Activated T-helper 9 cell treated with anti-CD3 and anti-CD28 coated beads, Interleukin-2, amount 50 U/mL, for 16 hours (primary cell): ENCODE measurements around the gene ZNF442.
A peak's percentile ranks its signal among the peaks of the same experiment; 100 is the strongest.
"Not testable (repeated sequence)": the region's sequence is repeated elsewhere in the genome, so short reads cannot be mapped to it uniquely, and the experiment has no call there.

ENCODE experiments used
- DNase-seq: peaks from one replicate; pipeline ENCODE4 v3.0.0-alpha.2; 2020; ENCODE audit warnings: low read depth

ZNF442 gene

DNA sequence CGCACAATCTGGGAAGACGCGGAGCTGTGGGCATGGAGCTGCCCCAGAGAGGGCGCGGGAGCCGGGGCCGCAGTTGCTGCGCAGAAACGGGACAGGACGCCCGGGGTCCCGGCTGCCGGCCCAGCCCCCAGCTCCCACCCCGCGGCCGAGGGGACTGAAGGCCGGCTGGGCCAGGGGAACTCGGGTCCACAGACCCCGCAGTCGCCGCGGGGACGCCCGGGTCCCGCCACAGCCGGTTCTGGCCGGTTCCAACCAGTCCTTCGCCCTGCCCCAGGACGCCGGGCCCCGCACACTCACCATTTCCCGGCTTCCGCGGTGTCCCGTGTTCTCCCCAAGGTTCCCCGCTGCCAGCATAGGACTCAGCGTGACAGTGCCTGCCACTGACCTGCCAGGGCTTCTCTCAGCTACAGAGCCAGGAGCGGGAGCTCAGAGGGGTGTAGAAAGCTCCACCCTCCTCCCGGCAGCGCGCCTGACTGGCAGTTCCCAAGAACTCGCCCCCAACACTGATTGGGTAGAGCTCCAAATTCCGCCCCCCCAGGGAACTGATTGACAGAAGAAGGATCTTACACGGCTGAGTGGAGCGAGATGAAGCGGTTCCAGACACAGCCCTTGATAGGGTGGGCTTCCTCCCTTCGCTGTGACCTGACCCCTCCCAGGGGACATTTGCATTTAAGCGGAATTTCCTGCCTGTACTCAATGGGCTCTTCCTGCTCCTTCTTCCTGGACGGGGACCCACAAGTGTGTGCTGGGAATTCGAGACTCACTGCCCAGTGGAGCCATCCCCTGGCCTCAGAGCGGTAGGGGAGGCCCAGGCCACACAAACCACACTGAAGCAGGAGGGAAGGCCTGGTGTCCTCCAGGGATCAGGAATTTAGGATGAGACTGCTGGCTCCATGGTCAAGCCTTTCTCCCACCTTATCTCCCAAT, at the start of gene ZNF442:
TSS of gene ZNF442 (minus strand) at position 448 of the 927 bp plus-strand sequence. CDS start 2,052 bp downstream, outside the sequence.
- peak; percentile 67 for DNase-seq

DNA sequence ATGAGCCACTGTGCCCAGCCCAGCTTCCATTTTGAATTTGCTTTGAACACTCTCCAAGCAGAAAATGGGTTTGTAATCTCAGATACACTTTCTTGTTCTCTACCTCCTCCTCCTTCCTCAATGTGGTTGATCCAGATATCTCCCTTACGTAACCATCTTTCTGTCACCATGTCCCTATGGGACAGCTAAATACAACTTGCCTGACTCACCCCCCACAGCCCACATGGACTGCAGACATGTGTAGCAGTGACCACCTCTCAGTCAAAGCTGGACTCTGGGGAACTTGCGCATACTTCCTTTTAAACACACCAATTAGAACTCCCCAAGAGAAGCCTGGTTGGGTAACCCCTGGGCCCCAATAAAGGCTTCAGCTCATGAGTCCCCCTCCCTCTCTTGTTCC, 46.4 kb upstream of the ZNF442 start:
- DNase-seq = no peak

DNA sequence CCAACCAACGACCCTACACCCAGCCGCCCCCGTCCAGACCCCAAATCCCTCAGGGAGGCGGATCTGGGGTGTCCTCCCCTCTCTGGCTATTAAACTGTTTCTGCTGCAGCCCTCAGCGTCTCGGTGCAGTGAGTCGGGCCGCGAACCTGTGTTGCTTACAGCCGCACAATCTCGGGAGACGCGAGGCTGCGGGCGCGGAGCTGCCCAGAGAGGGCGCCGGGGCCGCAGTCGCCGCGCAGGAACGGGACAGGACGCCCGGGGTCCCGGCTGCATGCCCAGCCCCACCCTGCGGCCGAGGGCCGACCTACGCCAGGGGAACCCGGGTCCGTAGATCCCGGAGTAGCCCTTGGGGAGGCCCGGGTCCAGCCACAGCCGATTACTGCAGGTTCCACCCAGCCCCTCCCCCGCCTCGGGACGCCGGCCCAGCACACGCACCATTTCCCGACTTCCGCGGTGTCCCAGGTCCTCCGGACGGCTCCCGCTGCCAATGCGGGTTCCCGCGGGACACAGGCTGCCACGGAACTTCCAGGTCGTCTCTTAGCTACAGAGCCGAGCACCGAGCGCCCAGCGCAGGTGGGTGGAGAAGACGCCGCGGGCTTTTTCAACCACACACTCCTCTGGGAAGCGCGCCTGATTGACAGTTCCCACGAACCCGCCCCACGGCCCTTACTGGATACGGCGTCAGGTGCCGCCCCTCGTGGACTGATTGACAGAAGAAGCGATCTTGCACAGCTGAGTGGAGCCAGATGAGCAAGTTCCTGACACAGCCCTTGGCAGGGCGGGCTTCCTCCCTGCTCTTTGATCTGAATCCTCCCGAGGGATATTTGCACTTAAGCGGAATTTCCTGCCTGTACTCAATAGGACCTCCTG, 35.4 kb upstream of the ZNF442 start, which contains the start of gene ZNF799:
TSS of gene ZNF799 (minus strand) at position 639 of the 870 bp plus-strand sequence. CDS start at position 438, 201 bp downstream.
- peak; percentile 71 for DNase-seq

DNA sequence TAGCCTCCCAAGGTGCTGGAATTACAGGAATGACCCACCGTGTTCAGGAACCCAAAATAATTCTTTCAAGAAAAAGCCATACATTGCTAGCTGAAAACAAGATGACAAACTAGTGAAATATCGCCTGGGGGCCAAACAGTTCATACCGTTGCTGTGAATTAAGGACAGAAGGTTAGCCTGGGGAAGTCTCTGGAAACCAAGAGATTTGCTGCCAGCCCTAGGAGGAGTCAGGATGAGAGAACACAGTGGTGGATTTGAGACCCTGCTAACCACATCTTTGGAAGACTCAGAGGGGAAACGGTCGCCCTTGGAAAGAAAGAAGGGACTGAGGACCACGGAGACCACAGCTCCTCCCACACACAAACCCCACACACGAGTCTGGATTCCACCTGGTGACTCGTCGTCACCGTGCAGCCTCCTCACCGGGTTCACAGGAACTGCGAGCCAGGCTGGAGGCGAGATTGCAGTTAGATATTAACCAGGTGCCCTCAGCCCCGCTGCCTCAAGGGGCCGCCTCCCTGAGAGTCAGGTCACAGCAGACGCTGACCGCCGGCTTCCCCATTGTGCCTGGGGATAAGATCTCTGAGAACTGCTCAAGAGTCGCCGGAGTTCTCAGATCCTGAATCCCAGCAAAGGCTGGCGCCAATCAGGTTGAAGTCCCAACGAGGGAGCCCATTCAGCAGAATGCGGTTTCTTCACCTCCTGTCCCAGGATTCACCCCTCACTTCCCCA, 34.6 kb upstream of the ZNF442 start:
- DNase-seq = peak; percentile 17

DNA sequence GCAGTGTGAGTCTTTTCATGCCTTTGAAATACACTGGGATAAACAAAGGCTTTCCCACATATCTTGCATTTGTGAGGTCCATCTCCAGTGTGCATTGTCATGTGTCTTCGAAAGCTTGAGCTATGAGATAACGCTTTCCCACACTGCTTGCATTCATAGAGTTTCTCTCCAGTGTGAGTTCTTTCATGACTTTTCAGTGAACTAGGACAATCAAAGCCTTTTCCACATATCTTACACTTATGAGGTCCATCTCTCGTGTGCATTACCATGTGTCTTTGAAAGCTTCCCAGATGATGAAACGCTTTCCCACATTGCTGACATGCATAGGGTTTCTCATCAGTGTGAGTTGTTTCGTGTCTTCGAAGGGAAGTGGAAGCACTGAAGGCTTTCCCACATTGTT, 25.7 kb upstream of the ZNF442 start:
- DNase-seq = not testable (repeated sequence)

DNA sequence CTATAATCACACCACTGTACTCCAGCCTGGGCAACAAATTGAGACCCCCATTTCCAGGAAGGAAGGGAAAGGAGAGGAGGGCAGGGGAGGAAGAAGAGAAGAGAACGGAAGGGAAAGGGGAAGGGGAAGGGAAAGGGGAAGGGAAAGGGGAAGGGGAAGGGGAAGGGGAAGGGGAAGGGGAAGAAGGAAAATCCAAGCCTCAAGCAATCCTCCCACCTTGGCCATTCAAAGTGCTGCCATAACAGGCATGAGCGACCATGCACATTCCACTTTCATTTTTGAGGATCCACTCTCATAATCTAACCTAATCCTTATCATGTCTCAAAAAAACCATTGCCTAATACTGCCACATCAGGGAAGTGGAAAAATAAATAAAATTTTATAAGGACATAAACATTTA, 20.9 kb upstream of the ZNF442 start:
- not testable (repeated sequence) for DNase-seq

DNA sequence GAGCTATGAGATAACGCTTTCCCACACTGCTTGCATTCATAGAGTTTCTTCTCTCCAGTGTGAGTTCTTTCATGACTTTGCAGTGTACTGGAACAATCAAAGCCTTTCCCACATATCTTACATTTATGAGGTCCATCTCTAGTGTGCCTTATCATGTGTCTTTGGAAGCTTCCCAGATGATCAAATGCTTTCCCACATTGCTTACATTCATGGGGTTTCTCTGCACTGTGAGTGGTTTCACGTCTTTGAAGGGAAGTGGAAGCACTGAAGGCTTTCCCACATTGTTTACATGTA, 14.9 kb upstream of the ZNF442 start:
- DNase-seq = no peak

DNA sequence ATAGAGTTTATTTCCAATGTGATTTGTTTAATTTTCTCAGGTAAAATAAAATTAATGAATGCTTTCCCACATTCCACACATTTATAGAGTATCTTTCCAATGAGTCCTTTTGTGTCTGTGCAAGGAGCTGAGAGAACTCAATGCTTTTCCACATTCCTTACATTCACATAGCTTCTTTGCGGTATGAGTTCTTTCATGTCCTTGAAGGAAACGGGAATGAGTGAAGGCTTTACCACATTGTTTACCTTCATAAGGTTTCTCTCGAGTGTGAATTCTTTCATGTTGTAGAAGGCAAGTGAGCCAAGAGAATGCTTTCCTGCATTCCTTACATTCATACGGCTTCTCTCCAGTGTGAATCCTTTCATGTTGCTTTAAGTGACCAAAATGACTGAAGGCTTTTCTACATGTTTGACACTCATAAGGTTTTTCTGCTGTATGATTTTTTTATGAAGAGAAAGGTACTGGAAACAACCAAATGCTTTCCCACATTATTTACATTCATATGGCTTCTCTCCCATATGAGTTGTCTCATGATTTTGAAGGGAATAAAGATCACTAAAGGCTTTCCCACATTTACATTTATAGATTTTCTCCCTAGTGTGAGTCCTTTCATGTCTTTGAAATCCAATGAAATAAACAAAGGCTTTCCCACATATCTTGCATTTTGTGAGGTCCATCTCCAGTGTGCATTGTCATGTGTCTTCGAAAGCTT, 14.4 kb upstream of the ZNF442 start:
- no peak for DNase-seq

DNA sequence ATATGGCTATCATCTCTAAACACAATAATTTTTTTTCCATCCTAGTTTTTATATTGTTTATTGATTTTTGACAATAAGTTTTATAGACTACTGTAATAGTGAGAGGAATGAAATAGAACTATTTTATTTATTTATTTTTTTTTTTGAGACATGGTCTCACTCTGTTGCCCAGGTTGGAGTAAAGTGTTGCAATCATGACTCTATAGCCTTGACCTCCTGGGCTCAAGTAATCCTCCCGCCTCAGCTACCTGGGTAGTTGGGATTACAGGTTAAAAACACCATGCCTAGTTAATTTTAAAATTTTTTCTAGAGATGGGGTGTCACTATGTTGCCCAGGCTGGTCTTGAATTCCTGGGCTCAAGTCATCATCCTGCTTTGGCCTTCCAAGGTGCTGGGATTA, 8.5 kb upstream of the ZNF442 start:
- DNase-seq = no peak

DNA sequence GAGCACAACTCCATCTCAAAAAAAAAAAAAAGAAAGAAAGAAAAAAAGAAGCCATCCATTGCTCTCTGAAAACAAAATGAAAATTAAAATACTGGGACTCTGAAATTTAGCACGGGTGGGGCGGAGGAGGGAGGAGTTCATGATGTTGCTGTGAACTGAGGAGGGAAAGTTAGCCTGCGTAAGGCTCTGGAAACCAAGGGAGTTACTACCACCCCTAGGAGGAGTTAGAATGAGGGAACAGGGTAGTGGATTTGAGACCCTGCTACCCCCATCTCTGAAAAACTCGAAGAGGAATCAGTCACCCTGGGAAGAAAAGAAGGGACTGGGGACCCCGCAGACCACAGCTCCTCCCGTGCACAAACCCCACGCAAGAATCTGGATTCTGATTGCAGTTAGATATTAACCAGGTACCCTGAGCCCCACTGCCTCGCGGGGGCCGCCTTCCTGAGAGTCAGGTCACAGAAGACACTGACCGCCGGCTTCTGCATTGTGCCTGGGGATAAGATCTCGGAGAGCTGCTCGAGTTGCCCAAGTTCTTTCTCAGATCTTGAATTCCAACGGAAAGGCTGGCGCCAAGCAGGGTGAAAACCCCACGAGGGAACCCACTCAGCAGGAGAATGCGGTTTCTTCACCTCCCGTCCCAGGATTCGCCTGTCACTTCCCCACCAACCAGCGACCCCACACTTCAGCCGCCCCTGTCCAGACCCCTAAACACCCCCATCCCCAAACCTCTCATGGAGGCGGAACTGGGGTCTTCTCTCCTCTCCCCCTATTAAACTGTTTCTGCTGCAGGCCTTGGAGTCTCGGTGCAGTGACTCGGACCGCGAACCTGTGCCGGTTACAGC, 870 bp downstream of the ZNF442 start:
- no peak for DNase-seq

DNA sequence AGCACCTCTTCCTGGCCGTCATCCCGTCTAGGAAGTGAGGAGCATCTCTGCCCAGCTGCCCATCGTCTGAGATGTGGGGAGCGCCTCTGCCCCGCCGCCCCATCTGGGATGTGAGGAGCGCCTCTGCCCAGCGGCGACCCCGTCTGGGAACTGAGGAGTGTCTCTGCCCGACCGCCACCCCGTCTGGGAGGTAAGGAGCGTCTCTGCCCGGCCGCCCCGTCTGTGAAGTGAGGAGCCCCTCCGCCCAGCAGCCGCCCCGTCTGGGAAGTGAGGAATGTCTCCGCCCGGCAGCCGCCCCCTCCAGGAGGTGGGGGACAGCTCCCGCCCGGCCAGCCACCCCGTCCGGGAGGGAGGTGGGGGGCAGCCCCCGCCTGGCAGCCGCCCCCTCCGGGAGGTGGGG, 3.2 kb downstream of the ZNF442 start:
- DNase-seq = not testable (repeated sequence)

DNA sequence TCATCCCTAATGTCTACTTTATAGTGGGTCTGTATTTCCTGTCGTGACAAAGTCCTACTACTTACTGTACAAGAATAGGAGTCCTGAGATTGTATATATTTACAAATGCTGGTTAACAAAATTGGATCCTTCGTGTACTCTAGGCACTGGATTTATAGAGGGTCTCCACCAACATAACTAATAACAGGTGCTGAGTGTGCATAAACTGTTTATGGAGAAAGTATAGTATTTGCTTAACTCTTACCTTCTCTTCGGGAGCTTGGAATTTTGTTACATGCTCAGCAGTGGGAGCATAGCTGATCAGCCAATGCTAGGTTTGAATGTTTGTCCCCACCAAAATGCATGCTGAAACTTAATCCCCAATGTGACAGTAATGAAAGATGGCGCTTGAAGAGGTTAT, 12.1 kb downstream of the ZNF442 start:
- no peak for DNase-seq

DNA sequence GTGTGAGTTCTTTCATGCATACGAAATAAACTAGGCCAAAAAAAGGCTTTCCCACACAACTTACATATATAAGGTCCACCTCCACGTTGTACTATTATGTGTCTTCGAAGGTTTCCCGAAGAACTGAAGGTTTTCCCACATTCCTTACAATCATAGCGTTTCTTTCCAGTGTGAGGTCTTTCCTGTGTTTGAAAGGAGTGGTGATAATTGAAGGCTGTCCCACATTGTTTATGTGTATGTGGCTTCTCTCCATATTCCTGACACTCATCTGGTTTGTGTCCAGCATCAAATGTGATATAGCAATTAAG, 14.6 kb downstream of the ZNF442 start:
- no peak for DNase-seq

DNA sequence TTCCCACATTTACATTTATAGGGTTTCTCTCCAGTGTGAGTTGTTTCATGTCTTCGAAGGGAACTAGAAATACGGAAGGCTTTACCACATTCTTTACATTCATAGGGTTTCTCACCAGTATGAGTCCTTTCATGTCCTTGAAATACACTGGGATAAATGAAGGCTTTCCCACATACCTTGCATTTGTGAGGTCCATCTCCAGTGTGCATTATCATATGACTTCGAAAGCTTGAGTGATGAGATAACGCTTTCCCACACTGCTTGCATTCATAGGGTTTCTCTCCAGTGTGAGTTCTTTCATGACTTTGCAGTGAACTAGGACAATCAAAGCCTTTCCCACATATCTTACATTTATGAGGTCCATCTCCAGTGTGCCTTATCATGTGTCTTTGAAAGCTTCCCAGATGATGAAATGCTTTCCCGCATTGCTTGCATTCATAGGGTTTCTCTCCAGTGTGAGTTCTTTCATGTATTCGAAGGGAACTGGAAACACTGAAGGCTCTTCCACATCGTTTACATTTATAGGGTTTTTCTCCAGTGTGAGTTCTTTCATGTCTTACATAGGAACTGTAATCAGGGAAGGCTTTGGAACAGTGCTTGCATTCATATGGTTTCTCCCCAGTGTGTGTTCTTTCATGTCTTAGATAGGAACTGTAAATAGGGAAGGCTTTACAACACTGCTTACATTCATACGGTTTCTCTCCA, 15.1 kb downstream of the ZNF442 start:
- DNase-seq = no peak

DNA sequence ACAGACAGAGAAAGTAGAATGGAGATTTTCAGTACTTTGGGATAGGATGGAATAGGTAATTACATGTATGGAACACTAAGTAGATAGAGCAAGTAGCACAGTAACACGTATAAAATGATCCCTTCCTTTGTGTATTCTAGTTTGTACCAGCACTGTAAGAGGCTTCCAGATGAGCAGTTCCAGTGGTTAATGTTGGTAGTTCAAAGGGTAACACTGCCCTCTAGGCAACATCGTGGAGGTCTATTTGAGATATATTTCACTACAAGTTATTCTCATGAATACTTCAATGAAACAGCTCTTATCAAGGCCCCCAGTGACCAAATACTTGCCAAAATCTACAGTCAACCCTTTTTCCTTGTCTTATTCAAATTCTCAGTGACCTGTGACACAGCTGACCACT, 18.6 kb downstream of the ZNF442 start:
- no peak for DNase-seq

DNA sequence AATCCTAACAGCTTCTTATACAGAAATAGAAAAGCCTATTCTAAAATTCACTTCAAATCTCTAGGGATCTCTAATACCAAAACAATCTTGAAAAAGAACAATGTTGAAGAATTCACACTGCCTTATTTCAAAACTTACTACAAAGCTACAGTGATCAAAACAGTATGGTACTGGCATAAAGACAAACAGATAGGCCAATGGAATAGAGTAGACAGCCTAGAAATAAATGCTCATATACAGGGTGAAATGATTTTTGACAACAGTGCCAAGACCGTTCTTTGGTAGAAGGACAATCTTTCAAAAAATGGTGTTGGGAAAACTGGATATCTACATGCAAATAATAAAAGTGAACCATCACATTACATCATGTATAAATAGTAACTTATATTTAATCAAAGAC, 20.3 kb downstream of the ZNF442 start:
- DNase-seq = no peak

DNA sequence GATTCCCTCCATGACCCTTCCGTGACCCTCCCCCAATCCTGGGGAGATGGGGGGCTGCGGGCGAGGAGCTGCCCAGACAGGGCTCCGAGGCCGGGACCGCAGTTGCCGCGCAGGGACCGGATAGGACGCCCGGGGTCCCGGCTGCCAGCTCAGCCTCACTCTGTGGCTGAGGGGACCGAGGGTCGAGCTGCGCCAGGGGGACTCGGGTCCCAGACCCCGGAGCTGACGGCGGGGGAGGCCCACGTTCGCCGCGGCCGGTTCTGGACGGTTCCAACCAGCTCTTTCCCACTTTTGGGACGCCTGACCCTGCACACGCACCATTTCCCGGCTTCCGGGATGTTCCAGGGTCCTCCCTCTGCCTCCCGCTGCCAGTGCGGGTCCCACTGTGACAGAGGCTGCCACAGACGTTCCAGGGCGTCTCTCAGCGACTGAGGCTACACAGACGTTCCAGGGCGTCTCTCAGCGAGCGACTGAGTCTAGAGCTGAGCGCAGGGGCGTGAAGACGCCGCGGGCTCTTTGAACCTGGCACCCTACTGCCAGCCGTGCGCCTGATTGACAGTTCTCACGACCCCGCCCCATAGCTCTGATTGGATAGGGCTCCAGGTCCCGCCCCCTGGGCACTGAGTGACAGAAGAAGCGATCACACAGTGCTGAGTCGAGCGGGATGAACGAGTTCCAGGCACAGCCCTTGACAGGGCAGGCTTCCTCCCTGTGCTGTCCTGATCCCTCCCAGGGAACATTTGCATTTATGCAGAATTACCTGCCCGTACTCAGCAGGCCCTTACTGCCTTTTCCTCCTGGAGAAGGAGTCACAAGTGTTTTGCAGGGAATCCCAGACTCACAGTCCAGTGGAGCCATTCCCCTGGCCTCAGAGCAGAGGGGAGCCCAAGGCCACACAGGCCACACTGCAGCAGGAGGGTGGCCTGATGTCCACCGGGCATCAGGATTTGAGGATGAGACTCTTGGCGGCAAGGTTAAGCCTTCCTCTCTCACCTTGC, 32.0 kb downstream of the ZNF442 start, which contains the start of gene ZNF563:
TSS of gene ZNF563 (minus strand) at position 472 of the 998 bp plus-strand sequence. CDS start at position 321, 151 bp downstream.
- peak; percentile 94 for DNase-seq

DNA sequence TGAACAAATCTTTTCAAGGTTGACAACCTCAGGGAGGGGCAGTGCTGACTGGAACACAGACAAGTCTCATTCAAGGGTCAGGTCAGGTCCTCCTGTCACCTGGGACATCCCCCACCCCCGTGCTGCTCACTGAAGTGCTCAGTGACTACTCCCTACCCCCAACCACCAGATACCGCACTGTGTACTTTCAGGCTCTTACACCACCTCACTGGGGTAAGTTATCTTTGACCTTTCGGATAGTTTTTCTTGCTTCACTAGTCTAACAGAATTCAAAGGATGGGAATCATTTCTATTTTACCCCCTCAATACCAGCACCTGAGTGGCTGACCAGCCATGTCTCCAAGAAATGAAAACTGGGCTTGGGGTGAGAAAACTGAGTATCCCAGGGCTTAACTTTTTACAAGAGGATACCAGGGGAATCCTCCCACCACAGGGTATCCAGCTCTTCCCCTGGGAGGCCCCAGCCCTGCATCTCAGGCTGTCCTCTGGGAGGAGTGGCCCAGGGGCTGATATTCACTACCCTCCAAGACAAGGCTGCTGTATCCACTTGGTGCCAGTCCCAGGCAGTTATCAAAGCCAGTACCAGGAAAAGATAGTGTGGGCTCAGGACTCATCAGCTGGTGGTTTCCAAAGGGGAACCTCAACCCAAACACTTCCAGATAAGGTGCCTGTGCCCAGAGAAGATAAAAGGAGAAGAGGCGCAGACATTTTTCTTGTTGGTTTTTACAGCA, 34.1 kb downstream of the ZNF442 start:
- DNase-seq = peak; percentile 62
